ENCODE measurements around the gene APOA4. TPM values are rescaled to one million over a fixed set of nuclear protein-coding genes. Genes with fewer than 3 reads are reported as not detected.

The APOA4 gene
- total and polyA plus RNA-seq, 2 of the 13 experiments (the other 11 are each of a cell fraction or from before 2014, with no cell fraction given): 3.8 to 7.2 TPM

DNA sequence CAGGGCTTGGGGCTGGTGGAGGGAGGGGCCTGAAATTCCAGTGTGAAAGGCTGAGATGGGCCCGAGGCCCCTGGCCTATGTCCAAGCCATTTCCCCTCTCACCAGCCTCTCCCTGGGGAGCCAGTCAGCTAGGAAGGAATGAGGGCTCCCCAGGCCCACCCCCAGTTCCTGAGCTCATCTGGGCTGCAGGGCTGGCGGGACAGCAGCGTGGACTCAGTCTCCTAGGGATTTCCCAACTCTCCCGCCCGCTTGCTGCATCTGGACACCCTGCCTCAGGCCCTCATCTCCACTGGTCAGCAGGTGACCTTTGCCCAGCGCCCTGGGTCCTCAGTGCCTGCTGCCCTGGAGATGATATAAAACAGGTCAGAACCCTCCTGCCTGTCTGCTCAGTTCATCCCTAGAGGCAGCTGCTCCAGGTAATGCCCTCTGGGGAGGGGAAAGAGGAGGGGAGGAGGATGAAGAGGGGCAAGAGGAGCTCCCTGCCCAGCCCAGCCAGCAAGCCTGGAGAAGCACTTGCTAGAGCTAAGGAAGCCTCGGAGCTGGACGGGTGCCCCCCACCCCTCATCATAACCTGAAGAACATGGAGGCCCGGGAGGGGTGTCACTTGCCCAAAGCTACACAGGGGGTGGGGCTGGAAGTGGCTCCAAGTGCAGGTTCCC is 6.5 kb upstream of the APOA4 start, which contains the start of gene APOC3 (continued):
- TF ChIP-seq ZNF644 (CRISPR knock-in tag; IDR thresholded peaks at IDR 0.05; ENCODE audit: low read depth) (no peak), ZFYVE20 (CRISPR knock-in tag; IDR thresholded peaks at IDR 0.05; ENCODE audit: borderline replicate concordance, low read depth) (no peak), MEIS2 (CRISPR knock-in tag; IDR thresholded peaks at IDR 0.05) (peak; percentile 56; the same call in 1 of the 2 replicates), TAF1 (CRISPR knock-in tag; IDR thresholded peaks at IDR 0.05) (peak; percentile 73), REL (CRISPR knock-in tag; conservative IDR thresholded peaks at IDR 0.05) (no peak), SP1 (IDR thresholded peaks at IDR 0.05) (no peak), SP1 (CRISPR knock-in tag; IDR thresholded peaks at IDR 0.05) (no peak), ELF4 (CRISPR knock-in tag; IDR thresholded peaks at IDR 0.05; ENCODE audit: borderline replicate concordance) (no peak), ZNF138 (CRISPR knock-in tag; IDR thresholded peaks at IDR 0.05; ENCODE audit: low read depth) (no peak), HNRNPUL1 (IDR thresholded peaks at IDR 0.05; ENCODE audit: low read depth, low read length) (no peak), PAXIP1 (CRISPR knock-in tag; conservative IDR thresholded peaks at IDR 0.05) (peak; percentile 89), TOE1 (CRISPR knock-in tag; IDR thresholded peaks at IDR 0.05) (no peak; the same call in 1 of the 2 replicates), RARG (CRISPR knock-in tag; IDR thresholded peaks at IDR 0.05; ENCODE audit: low read depth) (no peak)
- TF ChIP-seq, protein P1, sequence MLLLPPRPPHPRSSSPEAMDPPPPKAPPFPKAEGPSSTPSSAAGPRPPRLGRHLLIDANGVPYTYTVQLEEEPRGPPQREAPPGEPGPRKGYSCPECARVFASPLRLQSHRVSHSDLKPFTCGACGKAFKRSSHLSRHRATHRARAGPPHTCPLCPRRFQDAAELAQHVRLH (CRISPR knock-in tag; IDR thresholded peaks at IDR 0.05; ENCODE audit: borderline replicate concordance, low read depth): no peak; the same call in 1 of the 2 replicates
- TF ChIP-seq, protein P2, sequence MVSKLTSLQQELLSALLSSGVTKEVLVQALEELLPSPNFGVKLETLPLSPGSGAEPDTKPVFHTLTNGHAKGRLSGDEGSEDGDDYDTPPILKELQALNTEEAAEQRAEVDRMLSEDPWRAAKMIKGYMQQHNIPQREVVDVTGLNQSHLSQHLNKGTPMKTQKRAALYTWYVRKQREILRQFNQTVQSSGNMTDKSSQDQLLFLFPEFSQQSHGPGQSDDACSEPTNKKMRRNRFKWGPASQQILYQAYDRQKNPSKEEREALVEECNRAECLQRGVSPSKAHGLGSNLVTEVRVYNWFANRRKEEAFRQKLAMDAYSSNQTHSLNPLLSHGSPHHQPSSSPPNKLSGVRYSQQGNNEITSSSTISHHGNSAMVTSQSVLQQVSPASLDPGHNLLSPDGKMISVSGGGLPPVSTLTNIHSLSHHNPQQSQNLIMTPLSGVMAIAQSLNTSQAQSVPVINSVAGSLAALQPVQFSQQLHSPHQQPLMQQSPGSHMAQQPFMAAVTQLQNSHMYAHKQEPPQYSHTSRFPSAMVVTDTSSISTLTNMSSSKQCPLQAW (CRISPR knock-in tag; IDR thresholded peaks at IDR 0.05): peak; percentile 36; the same call in 1 of the 2 replicates
- TF ChIP-seq, protein P3, sequence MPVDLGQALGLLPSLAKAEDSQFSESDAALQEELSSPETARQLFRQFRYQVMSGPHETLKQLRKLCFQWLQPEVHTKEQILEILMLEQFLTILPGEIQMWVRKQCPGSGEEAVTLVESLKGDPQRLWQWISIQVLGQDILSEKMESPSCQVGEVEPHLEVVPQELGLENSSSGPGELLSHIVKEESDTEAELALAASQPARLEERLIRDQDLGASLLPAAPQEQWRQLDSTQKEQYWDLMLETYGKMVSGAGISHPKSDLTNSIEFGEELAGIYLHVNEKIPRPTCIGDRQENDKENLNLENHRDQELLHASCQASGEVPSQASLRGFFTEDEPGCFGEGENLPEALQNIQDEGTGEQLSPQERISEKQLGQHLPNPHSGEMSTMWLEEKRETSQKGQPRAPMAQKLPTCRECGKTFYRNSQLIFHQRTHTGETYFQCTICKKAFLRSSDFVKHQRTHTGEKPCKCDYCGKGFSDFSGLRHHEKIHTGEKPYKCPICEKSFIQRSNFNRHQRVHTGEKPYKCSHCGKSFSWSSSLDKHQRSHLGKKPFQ (CRISPR knock-in tag; IDR thresholded peaks at IDR 0.05; ENCODE audit: insufficient replicate concordance): peak; percentile 88
- TF ChIP-seq, protein P4, sequence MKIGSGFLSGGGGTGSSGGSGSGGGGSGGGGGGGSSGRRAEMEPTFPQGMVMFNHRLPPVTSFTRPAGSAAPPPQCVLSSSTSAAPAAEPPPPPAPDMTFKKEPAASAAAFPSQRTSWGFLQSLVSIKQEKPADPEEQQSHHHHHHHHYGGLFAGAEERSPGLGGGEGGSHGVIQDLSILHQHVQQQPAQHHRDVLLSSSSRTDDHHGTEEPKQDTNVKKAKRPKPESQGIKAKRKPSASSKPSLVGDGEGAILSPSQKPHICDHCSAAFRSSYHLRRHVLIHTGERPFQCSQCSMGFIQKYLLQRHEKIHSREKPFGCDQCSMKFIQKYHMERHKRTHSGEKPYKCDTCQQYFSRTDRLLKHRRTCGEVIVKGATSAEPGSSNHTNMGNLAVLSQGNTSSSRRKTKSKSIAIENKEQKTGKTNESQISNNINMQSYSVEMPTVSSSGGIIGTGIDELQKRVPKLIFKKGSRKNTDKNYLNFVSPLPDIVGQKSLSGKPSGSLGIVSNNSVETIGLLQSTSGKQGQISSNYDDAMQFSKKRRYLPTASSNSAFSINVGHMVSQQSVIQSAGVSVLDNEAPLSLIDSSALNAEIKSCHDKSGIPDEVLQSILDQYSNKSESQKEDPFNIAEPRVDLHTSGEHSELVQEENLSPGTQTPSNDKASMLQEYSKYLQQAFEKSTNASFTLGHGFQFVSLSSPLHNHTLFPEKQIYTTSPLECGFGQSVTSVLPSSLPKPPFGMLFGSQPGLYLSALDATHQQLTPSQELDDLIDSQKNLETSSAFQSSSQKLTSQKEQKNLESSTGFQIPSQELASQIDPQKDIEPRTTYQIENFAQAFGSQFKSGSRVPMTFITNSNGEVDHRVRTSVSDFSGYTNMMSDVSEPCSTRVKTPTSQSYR (CRISPR knock-in tag; IDR thresholded peaks at IDR 0.05; ENCODE audit: borderline replicate concordance): peak; percentile 77; the same call in 1 of the 2 replicates
- TF ChIP-seq, protein P5, sequence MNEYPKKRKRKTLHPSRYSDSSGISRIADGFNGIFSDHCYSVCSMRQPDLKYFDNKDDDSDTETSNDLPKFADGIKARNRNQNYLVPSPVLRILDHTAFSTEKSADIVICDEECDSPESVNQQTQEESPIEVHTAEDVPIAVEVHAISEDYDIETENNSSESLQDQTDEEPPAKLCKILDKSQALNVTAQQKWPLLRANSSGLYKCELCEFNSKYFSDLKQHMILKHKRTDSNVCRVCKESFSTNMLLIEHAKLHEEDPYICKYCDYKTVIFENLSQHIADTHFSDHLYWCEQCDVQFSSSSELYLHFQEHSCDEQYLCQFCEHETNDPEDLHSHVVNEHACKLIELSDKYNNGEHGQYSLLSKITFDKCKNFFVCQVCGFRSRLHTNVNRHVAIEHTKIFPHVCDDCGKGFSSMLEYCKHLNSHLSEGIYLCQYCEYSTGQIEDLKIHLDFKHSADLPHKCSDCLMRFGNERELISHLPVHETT (CRISPR knock-in tag; conservative IDR thresholded peaks at IDR 0.05): no peak

Data from HepG2 (cell line).